A549 (cell line): Measurements from ENCODE around the gene RRAGA. TPM values are rescaled to one million over a fixed set of nuclear protein-coding genes. Genes with fewer than 3 reads are reported as not detected.

Source experiments
- ATAC-seq, 2 experiments: fragments of 200-7000 bp in 1 of 2; fragments of >200 bp in 1 of 2; cut with Nextera tagmentation in 1 of 2; cut with Tn5 transposase in 1 of 2; 3 replicates each; pipeline versions ENCODE4 v1.8.0 to v1.9.1; 2018 to 2020; ENCODE audit warnings: mild to moderate bottlenecking in 1 of 2, moderate library complexity in 1 of 2
- CTCF ChIA-PET: fragments of 300-600 bp; sonication (Branson Sonifier 250); formaldehyde crosslinking; extraction: SDS; loops from one replicate; lab custom pipeline; 2021; ENCODE audit warnings: antibody characterized with exemption, inconsistent platforms; lab: Yijun Ruan, JAX
- POLR2A ChIA-PET: fragments of 350-600 bp; formaldehyde crosslinking; extraction: SDS; loops from one replicate; lab custom pipeline; 2021; ENCODE audit warnings: antibody characterized with exemption, inconsistent platforms; lab: Yijun Ruan, JAX
- DNase-seq, 2 experiments: peaks; one replicate each; pipeline versions ENCODE4 v3.0.0 to v3.0.0-alpha.2; 2011 to 2016; ENCODE audit warnings: low read depth in 1 of 2, low spot score in 1 of 2
- FAIRE-seq: peaks from 2 replicates; lab custom pipeline; 2011; peaks lifted over from hg19 to GRCh38; lab: Jason Lieb, UNC
- H3K27ac ChIP-seq, 2 experiments: fragments of >200 bp; sonication (Bioruptor Twin); formaldehyde crosslinking; 3 replicates each; pipeline ENCODE4 v1.5.1; 2016 to 2017
- H3K4me1 ChIP-seq: fragments of >200 bp; sonication (Bioruptor Twin); formaldehyde crosslinking; 3 replicates; pipeline ENCODE4 v1.6.1; 2016
- H3K4me2 ChIP-seq: fragments of >200 bp; sonication (Bioruptor Twin); formaldehyde crosslinking; 3 replicates; pipeline ENCODE4 v1.6.1; 2016
- H3K4me3 ChIP-seq: fragments of >200 bp; sonication (Bioruptor Twin); formaldehyde crosslinking; 3 replicates; pipeline ENCODE4 v1.5.1; 2016
- H3K9me3 ChIP-seq: fragments of >200 bp; sonication (Bioruptor Twin); formaldehyde crosslinking; 3 replicates; pipeline ENCODE4 v1.6.1; 2016
- BHLHE40 ChIP-seq: IDR thresholded peaks from 2 replicates; pipeline ENCODE4 v1.6.1; 2012; ENCODE audit warnings: low read depth, low read length, inconsistent platforms
- CBX2 ChIP-seq: fragments of 200-600 bp; sonication (generic); IDR thresholded peaks from 2 replicates; pipeline ENCODE4 v1.6.1; 2016; ENCODE audit warnings: low read depth, mild to moderate bottlenecking, borderline replicate concordance
- EHF ChIP-seq: fragments of 250-450 bp; sonication (Bioruptor Pico); IDR thresholded peaks from 2 replicates; pipeline ENCODE4 v1.5.0; 2020; ENCODE audit warnings: mild to moderate bottlenecking
- EHMT2 ChIP-seq: fragments of 200-600 bp; sonication (generic); IDR thresholded peaks from 2 replicates; pipeline ENCODE4 v1.6.1; 2016; ENCODE audit warnings: antibody characterized with exemption, low read depth, mild to moderate bottlenecking, moderate library complexity
- EP300 ChIP-seq, 2 experiments: fragments of >200 bp; sonication (Bioruptor Twin); formaldehyde crosslinking; IDR thresholded peaks; 2 replicates in 1 of 2; 3 replicates in 1 of 2; pipeline ENCODE4 v1.6.1; 2016 to 2017
- ESRRA ChIP-seq: fragments of 150-350 bp; IDR thresholded peaks from 2 replicates; pipeline ENCODE4 v1.6.1; 2014; ENCODE audit warnings: mild to moderate bottlenecking, low read length, borderline replicate concordance
- FOSB ChIP-seq: fragments of 250-450 bp; sonication (Bioruptor Pico); IDR thresholded peaks from 2 replicates; pipeline ENCODE4 v1.5.0; 2020; ENCODE audit warnings: mild to moderate bottlenecking, moderate library complexity
- FOSL2 ChIP-seq, 2 experiments: fragments of 450-650 bp in 1 of 2; fragments of >200 bp in 1 of 2; sonication (Bioruptor Twin) in 1 of 2; formaldehyde crosslinking; IDR thresholded peaks; 2 replicates each; pipeline versions ENCODE4 v1.5.0 to v1.6.1; 2016 to 2020; ENCODE audit warnings: mild to moderate bottlenecking in 1 of 2, moderate library complexity in 1 of 2
- GATA3 ChIP-seq: IDR thresholded peaks from 2 replicates; pipeline ENCODE4 v1.6.1; 2012; ENCODE audit warnings: borderline replicate concordance
- HDAC2 ChIP-seq: fragments of 200-600 bp; sonication (generic); IDR thresholded peaks from 2 replicates; pipeline ENCODE4 v1.6.1; 2016
- HEYL ChIP-seq: fragments of 250-450 bp; sonication (Bioruptor Pico); IDR thresholded peaks from 2 replicates; pipeline ENCODE4 v1.8.0; 2021; ENCODE audit warnings: mild to moderate bottlenecking, moderate library complexity
- HOXA7 ChIP-seq: fragments of 250-450 bp; sonication (Bioruptor Pico); IDR thresholded peaks from 2 replicates; pipeline ENCODE4 v1.5.0; 2020; ENCODE audit warnings: mild to moderate bottlenecking, moderate library complexity
- HOXB13 ChIP-seq: fragments of 250-450 bp; sonication (Bioruptor Pico); IDR thresholded peaks from 2 replicates; pipeline ENCODE4 v1.5.0; 2020; ENCODE audit warnings: low read depth, mild to moderate bottlenecking, moderate library complexity
- JUN ChIP-seq, 2 experiments: fragments of >200 bp; sonication (Bioruptor Twin); formaldehyde crosslinking; IDR thresholded peaks; 2 replicates in 1 of 2; 3 replicates in 1 of 2; pipeline ENCODE4 v1.6.1; 2016 to 2017
- MAFK ChIP-seq: fragments of 450-650 bp; IDR thresholded peaks from 2 replicates; pipeline ENCODE4 v1.6.1; 2014; ENCODE audit not compliant: partially characterized antibody
- NFE2L2 ChIP-seq: fragments of 150-350 bp; conservative IDR thresholded peaks from 2 replicates; pipeline ENCODE4 v1.6.1; 2014; ENCODE audit warnings: low read length
- NR3C1 ChIP-seq: fragments of >200 bp; sonication (Bioruptor Twin); formaldehyde crosslinking; IDR thresholded peaks from 3 replicates; pipeline ENCODE4 v1.6.1; 2017
- PHF8 ChIP-seq: fragments of 200-600 bp; sonication (generic); IDR thresholded peaks from 2 replicates; pipeline ENCODE4 v1.6.1; 2016; ENCODE audit warnings: low read depth, mild to moderate bottlenecking, antibody characterized with exemption, moderate library complexity, borderline replicate concordance
- POLR2AphosphoS2 ChIP-seq: conservative IDR thresholded peaks from 2 replicates; pipeline ENCODE4 v1.6.1; 2012; ENCODE audit warnings: low read length, improper control_type of control experiment, inconsistent platforms
- RARB ChIP-seq: fragments of 250-450 bp; sonication (Bioruptor Pico); IDR thresholded peaks from 2 replicates; pipeline ENCODE4 v1.8.0; 2021; ENCODE audit warnings: mild to moderate bottlenecking, moderate library complexity
- RFX5 ChIP-seq: fragments of 450-650 bp; IDR thresholded peaks from 2 replicates; pipeline ENCODE4 v1.7.1; 2014; ENCODE audit warnings: antibody characterized with exemption, mild to moderate bottlenecking, moderate library complexity
- RNF2 ChIP-seq: fragments of 200-600 bp; sonication (generic); IDR thresholded peaks from 2 replicates; pipeline ENCODE4 v1.6.1; 2016; ENCODE audit warnings: low read depth, mild to moderate bottlenecking, antibody characterized with exemption, moderate library complexity, borderline replicate concordance
- TP53 ChIP-seq: fragments of 250-450 bp; sonication (Bioruptor Pico); IDR thresholded peaks from 2 replicates; pipeline ENCODE4 v1.5.0; 2021; ENCODE audit warnings: mild to moderate bottlenecking, moderate library complexity
- ZC3H11A ChIP-seq: fragments of 450-650 bp; IDR thresholded peaks from 2 replicates; pipeline ENCODE4 v1.6.1; 2014; ENCODE audit warnings: antibody characterized with exemption, mild to moderate bottlenecking
- ZNF302 ChIP-seq: fragments of 250-450 bp; sonication (Bioruptor Pico); IDR thresholded peaks from 2 replicates; pipeline ENCODE4 v1.9.0; 2021; ENCODE audit warnings: inconsistent platforms, mild to moderate bottlenecking, moderate library complexity
- WGBS: methylation state at CpG from one replicate; pipeline ENCODE4 v1.1.6; 2017; ENCODE audit errors: missing lambda C conversion rate; 5-methylcytosine and 5-hydroxymethylcytosine counted together
- polyA plus RNA-seq, 4 experiments: library from polyadenylated mRNA; depleted of rRNA in 3 of 4; stranded (reverse); fragments of >200 nt; fragmentation: RNase III in 1 of 4; extraction: RNeasy Plus Mini Kit Qiagen cat#74134 plus additional on column Dnase treatment in 1 of 4; gene quantifications; 2 replicates in 3 of 4; 3 replicates in 1 of 4; pipeline ENCODE4 v1.2.3, GENCODE V29; 2011 to 2017
- TF ChIP-seq, protein P1 (sequence below): IDR thresholded peaks from 2 replicates; pipeline ENCODE4 v1.6.1; 2012
- TF ChIP-seq, protein P2 (sequence below): fragments of 250-450 bp; sonication (Bioruptor Pico); IDR thresholded peaks from 2 replicates; pipeline ENCODE4 v1.5.0; 2020; ENCODE audit warnings: low read depth, mild to moderate bottlenecking, moderate library complexity
- TF ChIP-seq, protein P3 (sequence below): fragments of >200 bp; sonication (Bioruptor Twin); formaldehyde crosslinking; IDR thresholded peaks from 3 replicates; pipeline ENCODE4 v1.6.1; 2016
- TF ChIP-seq, protein P4 (sequence below): fragments of 150-350 bp; IDR thresholded peaks from 2 replicates; pipeline ENCODE4 v1.6.1; 2014; ENCODE audit warnings: low read depth, mild to moderate bottlenecking, low read length

Gene RRAGA
- polyA plus RNA-seq, 2 of the 4 experiments (the other 2 are of a cell fraction) = 115 to 133 TPM

DNA sequence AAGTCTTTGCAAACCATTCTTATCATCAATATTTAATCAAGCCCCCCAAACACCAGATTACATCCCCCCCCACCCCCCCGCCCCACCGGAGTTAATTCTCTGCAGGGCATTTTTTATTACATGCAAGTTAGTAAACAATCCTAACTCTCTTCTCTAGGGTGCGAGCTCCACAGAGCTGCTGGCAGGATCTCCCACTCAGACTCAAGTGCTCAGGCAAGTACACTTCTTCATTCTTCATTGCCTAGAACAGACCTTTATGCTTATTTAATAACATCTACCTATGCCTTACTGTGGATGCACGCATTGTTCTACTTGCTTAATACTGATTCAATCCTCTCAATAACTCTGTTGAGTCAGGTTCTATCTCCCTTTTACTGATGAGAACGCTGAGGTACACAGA, 26.1 kb upstream of the RRAGA start:
- H3K4me3 ChIP-seq = no peak overlapping the region
- no peaks in the 10 kb centered on the region for H3K4me1 ChIP-seq
- TF ChIP-seq ESRRA (no peak), ZC3H11A (no peak), HOXA7 (no peak), EHF (CRISPR knock-in tag) (no peak), FOSB (no peak), BHLHE40 (no peak), GATA3 (no peak), RFX5 (no peak), NFE2L2 (no peak), NR3C1 (no peak)
- TF ChIP-seq, protein P1, sequence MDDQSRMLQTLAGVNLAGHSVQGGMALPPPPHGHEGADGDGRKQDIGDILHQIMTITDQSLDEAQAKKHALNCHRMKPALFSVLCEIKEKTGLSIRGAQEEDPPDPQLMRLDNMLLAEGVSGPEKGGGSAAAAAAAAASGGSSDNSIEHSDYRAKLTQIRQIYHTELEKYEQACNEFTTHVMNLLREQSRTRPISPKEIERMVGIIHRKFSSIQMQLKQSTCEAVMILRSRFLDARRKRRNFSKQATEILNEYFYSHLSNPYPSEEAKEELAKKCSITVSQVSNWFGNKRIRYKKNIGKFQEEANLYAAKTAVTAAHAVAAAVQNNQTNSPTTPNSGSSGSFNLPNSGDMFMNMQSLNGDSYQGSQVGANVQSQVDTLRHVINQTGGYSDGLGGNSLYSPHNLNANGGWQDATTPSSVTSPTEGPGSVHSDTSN = no peak
- TF ChIP-seq, protein P2, sequence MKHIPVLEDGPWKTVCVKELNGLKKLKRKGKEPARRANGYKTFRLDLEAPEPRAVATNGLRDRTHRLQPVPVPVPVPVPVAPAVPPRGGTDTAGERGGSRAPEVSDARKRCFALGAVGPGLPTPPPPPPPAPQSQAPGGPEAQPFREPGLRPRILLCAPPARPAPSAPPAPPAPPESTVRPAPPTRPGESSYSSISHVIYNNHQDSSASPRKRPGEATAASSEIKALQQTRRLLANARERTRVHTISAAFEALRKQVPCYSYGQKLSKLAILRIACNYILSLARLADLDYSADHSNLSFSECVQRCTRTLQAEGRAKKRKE (CRISPR knock-in tag) = no peak
- WGBS = 17% methylated on average over 5 of the region's 5 CpGs
- POLR2A ChIA-PET = no interaction called here
- no peaks in the 10 kb centered on the region for H3K9me3 ChIP-seq
- no peak overlapping the region for H3K27ac ChIP-seq
- FAIRE-seq = no peak
- ATAC-seq = no peak
- no peak overlapping the region for H3K4me2 ChIP-seq
- DNase-seq = no peak
- CTCF ChIA-PET = interaction anchor here (1.4 kb wide), 1 partner anchor 11 kb away, joined by 3 read pairs; no protein-coding TSS in a partner anchor

DNA sequence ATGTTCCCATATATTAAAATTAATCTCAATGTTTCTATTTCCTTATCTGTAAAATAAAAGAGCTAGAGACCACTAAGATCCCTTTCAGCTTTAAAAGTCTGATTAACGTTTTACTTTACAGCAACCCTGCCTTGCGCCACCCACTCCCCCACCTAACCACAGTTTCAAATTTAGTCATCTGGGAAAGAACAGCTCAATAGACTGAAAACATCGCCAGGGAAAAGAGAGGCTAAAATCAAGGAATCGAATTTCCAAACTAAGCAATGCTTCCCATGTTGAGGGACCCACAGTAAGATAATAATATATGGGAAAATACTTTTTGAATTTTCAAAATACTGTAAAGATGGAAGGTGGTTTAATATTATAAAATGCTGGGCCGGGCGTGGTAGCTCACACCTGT, 22.9 kb upstream of the RRAGA start:
- TF ChIP-seq POLR2AphosphoS2 = no peak
- TF ChIP-seq HOXB13 (CRISPR knock-in tag) = no peak
- no peak for TF ChIP-seq RNF2
- TF ChIP-seq HEYL (CRISPR knock-in tag) = no peak
- no peak for TF ChIP-seq ZNF302 (CRISPR knock-in tag)
- TF ChIP-seq, protein P3, sequence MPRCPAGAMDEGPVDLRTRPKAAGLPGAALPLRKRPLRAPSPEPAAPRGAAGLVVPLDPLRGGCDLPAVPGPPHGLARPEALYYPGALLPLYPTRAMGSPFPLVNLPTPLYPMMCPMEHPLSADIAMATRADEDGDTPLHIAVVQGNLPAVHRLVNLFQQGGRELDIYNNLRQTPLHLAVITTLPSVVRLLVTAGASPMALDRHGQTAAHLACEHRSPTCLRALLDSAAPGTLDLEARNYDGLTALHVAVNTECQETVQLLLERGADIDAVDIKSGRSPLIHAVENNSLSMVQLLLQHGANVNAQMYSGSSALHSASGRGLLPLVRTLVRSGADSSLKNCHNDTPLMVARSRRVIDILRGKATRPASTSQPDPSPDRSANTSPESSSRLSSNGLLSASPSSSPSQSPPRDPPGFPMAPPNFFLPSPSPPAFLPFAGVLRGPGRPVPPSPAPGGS = no peak
- no peak for TF ChIP-seq JUN (IDR thresholded peaks at IDR 0.05)
- TF ChIP-seq, protein P4, sequence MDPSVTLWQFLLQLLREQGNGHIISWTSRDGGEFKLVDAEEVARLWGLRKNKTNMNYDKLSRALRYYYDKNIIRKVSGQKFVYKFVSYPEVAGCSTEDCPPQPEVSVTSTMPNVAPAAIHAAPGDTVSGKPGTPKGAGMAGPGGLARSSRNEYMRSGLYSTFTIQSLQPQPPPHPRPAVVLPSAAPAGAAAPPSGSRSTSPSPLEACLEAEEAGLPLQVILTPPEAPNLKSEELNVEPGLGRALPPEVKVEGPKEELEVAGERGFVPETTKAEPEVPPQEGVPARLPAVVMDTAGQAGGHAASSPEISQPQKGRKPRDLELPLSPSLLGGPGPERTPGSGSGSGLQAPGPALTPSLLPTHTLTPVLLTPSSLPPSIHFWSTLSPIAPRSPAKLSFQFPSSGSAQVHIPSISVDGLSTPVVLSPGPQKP = no peak
- TF ChIP-seq TP53 (CRISPR knock-in tag) = no peak
- TF ChIP-seq EP300 (IDR thresholded peaks at IDR 0.05) = no peak
- ATAC-seq = no peak
- DNase-seq = no peak
- FAIRE-seq = no peak
- POLR2A ChIA-PET = no interaction called here
- H3K9me3 ChIP-seq = no peaks in the 10 kb centered on the region
- H3K27ac ChIP-seq = no peak overlapping the region
- no peak overlapping the region for H3K4me3 ChIP-seq
- 38% methylated on average over 6 of the region's 6 CpGs for WGBS
- CTCF ChIA-PET = interaction anchor here (1.1 to 5.4 kb wide), 5 partner anchors 10 to 1224 kb away, joined by 3 to 49 read pairs (median 8); no protein-coding TSS in a partner anchor
- no peak overlapping the region for H3K4me2 ChIP-seq
- H3K4me1 ChIP-seq = no peaks in the 10 kb centered on the region

DNA sequence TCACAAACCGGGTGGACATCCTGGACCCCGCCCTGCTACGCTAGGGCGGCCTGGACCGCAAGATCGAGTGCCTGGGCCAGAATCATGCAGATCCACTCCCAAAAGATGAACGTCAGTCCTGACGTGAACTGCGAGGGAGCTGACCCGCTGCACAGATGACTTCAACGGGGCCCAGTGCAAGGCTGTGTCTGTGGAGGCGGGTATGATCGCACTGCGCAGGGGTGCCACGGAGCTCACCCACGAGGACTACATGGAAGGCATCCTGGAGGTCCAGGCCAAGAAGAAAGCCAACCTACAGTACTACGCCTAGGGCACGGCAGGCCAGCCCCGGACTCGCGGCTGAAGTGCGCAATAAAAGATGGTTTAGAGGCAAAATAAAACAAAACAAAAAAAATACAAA, 21.4 kb upstream of the RRAGA start:
- Histone ChIP-seq H3K4me1 (no peaks in the 10 kb centered on the region), H3K9me3 (no peaks in the 10 kb centered on the region)
- 76% methylated on average over 21 of the region's 22 CpGs for WGBS
- FAIRE-seq = no peak
- TF ChIP-seq MAFK (no peak), NFE2L2 (no peak), CBX2 (no peak), RARB (CRISPR knock-in tag) (no peak), EHMT2 (no peak), ESRRA (no peak), FOSL2 (IDR thresholded peaks at IDR 0.05) (no peak), FOSL2 (CRISPR knock-in tag; IDR thresholded peaks at IDR 0.05) (no peak), HDAC2 (no peak), RNF2 (no peak), TP53 (CRISPR knock-in tag) (no peak), PHF8 (no peak)
- TF ChIP-seq, protein P4 = no peak
- TF ChIP-seq, all 56 proteins: peak for 0
- Histone ChIP-seq H3K27ac (no peak overlapping the region), H3K4me2 (no peak overlapping the region), H3K4me3 (no peak overlapping the region)
- CTCF ChIA-PET = interaction anchor here (0.6 to 5.4 kb wide), 17 partner anchors 9 to 1500 kb away, joined by 3 to 49 read pairs (median 4); no protein-coding TSS in a partner anchor
- DNase-seq (no peak), ATAC-seq (no peak)
- POLR2A ChIA-PET = no interaction called here
